OCI-LY7 (cell line): ENCODE data around the gene MGRN1. TPM values are rescaled to one million over a fixed set of nuclear protein-coding genes. Genes with fewer than 3 reads are reported as not detected.

Experiments used
- BruUV-seq: library from RNA; stranded (reverse); fragments of 400-500 nt; replicated peaks from 2 replicates; lab custom pipeline; 2021; lab: Mats Ljungman, UMichigan
- CTCF ChIA-PET: fragments of 300-600 bp; sonication (Branson Sonifier 250); formaldehyde crosslinking; loops from one replicate; lab custom pipeline; 2022; ENCODE audit warnings: antibody characterized with exemption; ENCODE audit not compliant: unreplicated experiment; lab: Charles Lee
- POLR2A ChIA-PET: fragments of 300-600 bp; sonication (Branson Sonifier 250); formaldehyde crosslinking; loops from one replicate; lab custom pipeline; 2022; ENCODE audit warnings: antibody characterized with exemption; lab: Charles Lee
- DNase-seq: peaks from one replicate; pipeline ENCODE4 v3.0.0-alpha.2; 2015; ENCODE audit warnings: low spot score
- H2AFZ ChIP-seq: fragments of 200-600 bp; sonication (generic), shearing (Covaris generic); 2 replicates; pipeline ENCODE4 v1.6.1; 2014; ENCODE audit warnings: mild to moderate bottlenecking, antibody characterized with exemption, low read length, moderate library complexity
- H3K27ac ChIP-seq: fragments of 200-600 bp; sonication (generic); 2 replicates; pipeline ENCODE4 v1.5.1; 2014; ENCODE audit warnings: mixed run types, low read depth, mild to moderate bottlenecking, moderate library complexity, low read length, inconsistent platforms; ENCODE audit not compliant: poor library complexity, severe bottlenecking
- H3K36me3 ChIP-seq: fragments of 200-600 bp; sonication (generic); 2 replicates; pipeline ENCODE4 v1.6.1; 2014; ENCODE audit warnings: mild to moderate bottlenecking, antibody characterized with exemption, low read length, moderate library complexity, mixed read lengths; ENCODE audit not compliant: insufficient read depth
- H3K4me1 ChIP-seq: fragments of 200-600 bp; sonication (generic); 2 replicates; pipeline ENCODE4 v1.5.1; 2014; ENCODE audit warnings: mild to moderate bottlenecking, low read length; ENCODE audit not compliant: insufficient read depth, poor library complexity, severe bottlenecking
- H3K4me2 ChIP-seq: fragments of 200-600 bp; sonication (generic); 2 replicates; pipeline ENCODE4 v1.6.1; 2014; ENCODE audit warnings: mild to moderate bottlenecking, low read length
- H3K4me3 ChIP-seq: fragments of 200-600 bp; sonication (generic); 2 replicates; pipeline ENCODE4 v1.5.1; 2014; ENCODE audit warnings: mild to moderate bottlenecking, low read depth, low read length; ENCODE audit not compliant: poor library complexity, severe bottlenecking
- H3K79me2 ChIP-seq: fragments of 200-600 bp; sonication (generic); 2 replicates; pipeline ENCODE4 v1.6.1; 2016; ENCODE audit warnings: low read depth, mild to moderate bottlenecking, low read length, moderate library complexity, mixed read lengths; ENCODE audit not compliant: insufficient read depth
- H3K9me2 ChIP-seq: fragments of 200-600 bp; sonication (generic); 2 replicates; pipeline ENCODE4 v1.6.1; 2016; ENCODE audit warnings: mild to moderate bottlenecking, low read length, mixed read lengths; ENCODE audit not compliant: insufficient read depth
- H3K9me3 ChIP-seq: fragments of 200-600 bp; sonication (generic); 2 replicates; pipeline ENCODE4 v1.6.1; 2014; ENCODE audit warnings: mild to moderate bottlenecking, mixed run types, low read length, mixed read lengths
- H4K20me1 ChIP-seq: fragments of 200-600 bp; sonication (generic); 2 replicates; pipeline ENCODE4 v1.6.1; 2014; ENCODE audit warnings: mild to moderate bottlenecking, antibody characterized with exemption, low read length, moderate library complexity, mixed read lengths; ENCODE audit not compliant: insufficient read depth
- CTCF ChIP-seq: fragments of 200-600 bp; sonication (generic); conservative IDR thresholded peaks from 2 replicates; pipeline ENCODE4 v1.5.1; 2014; ENCODE audit warnings: mild to moderate bottlenecking, antibody characterized with exemption, low read length, moderate library complexity, mixed read lengths
- EZH2phosphoT487 ChIP-seq: fragments of 200-600 bp; sonication (generic); IDR thresholded peaks from 2 replicates; pipeline ENCODE4 v1.6.1; 2018; ENCODE audit warnings: low read depth, borderline replicate concordance, mild to moderate bottlenecking, mixed run types, antibody characterized with exemption, low read length, moderate library complexity, mixed read lengths
- intact Hi-C: fragments of 100-400 bp; cut with micrococcal nuclease; formaldehyde crosslinking; loops from one replicate; pipeline ENCODE4 v1.10.0; 2022; ENCODE audit not compliant: unreplicated experiment
- total RNA-seq, 2 experiments: library from RNA; depleted of rRNA in 1 of 2; stranded (reverse); fragments of >200 nt in 1 of 2; shearing (Covaris generic) in 1 of 2; gene quantifications; 2 replicates each; pipeline ENCODE4 v1.2.3, GENCODE V29; 2014 to 2022

Gene MGRN1
- total RNA-seq, 2 experiments from 2014 or later: 14.1 to 43.1 TPM

- Histone ChIP-seq H3K79me2 (no peaks in the 10 kb centered on the region), H3K4me1 (no peaks in the 10 kb centered on the region), H3K9me3 (no peaks in the 10 kb centered on the region), H4K20me1 (no peaks in the 10 kb centered on the region), H2AFZ (no peak overlapping the region), H3K4me2 (no peak overlapping the region), H3K4me3 (no peak overlapping the region), H3K27ac (no peak overlapping the region), H3K36me3 (no peaks in the 10 kb centered on the region), H3K9me2 (no peaks in the 10 kb centered on the region)
- intact Hi-C loops: no loop called here
- no TSS peak for BruUV-seq
- no peak for TF ChIP-seq EZH2phosphoT487
- no peak for TF ChIP-seq CTCF
- ChIA-PET CTCF (no interaction called here), POLR2A (no interaction called here)
- DNase-seq: no peak
Measured at GRCh38 chr16:4604401-4604800, 20.2 kb upstream of the MGRN1 start.

GRCh38 chr16:4606354-4606753 is 18.3 kb upstream of the MGRN1 start:
- ChIA-PET CTCF (no interaction called here), POLR2A (no interaction called here)
- Histone ChIP-seq H2AFZ (no peak overlapping the region), H3K79me2 (no peaks in the 10 kb centered on the region), H3K36me3 (no peaks in the 10 kb centered on the region), H3K4me3 (no peak overlapping the region), H3K4me2 (no peak overlapping the region), H3K27ac (no peak overlapping the region), H3K4me1 (no peaks in the 10 kb centered on the region), H4K20me1 (no peaks in the 10 kb centered on the region), H3K9me3 (no peaks in the 10 kb centered on the region), H3K9me2 (no peaks in the 10 kb centered on the region)
- TF ChIP-seq EZH2phosphoT487: no peak
- TF ChIP-seq CTCF: no peak
- no peak for DNase-seq
- intact Hi-C loops: no loop called here
- BruUV-seq: no TSS peak

GRCh38 chr16:4607841-4608703 is 16.6 kb upstream of the MGRN1 start:
- DNase-seq: no peak
- Histone ChIP-seq H3K27ac (no peak overlapping the region), H2AFZ (no peak overlapping the region), H3K9me3 (no peaks in the 10 kb centered on the region), H3K4me1 (peaks cover 3% of the 10 kb centered on the region), H3K9me2 (no peaks in the 10 kb centered on the region), H3K36me3 (no peaks in the 10 kb centered on the region), H3K4me3 (no peak overlapping the region), H3K79me2 (no peaks in the 10 kb centered on the region), H4K20me1 (no peaks in the 10 kb centered on the region), H3K4me2 (no peak overlapping the region)
- BruUV-seq: no TSS peak
- TF ChIP-seq EZH2phosphoT487: no peak
- intact Hi-C loops: no loop called here
- POLR2A ChIA-PET: no interaction called here
- CTCF ChIA-PET: no interaction called here
